GM12878 (cell line): ENCODE data around the gene PTPN2. TPM values are rescaled to one million over a fixed set of nuclear protein-coding genes. Genes with fewer than 3 reads are reported as not detected.

Experiments used
- ATAC-seq: fragments of 200-7000 bp; cut with Tn5 transposase; 3 replicates; pipeline ENCODE4 v1.9.1; 2020; ENCODE audit warnings: mild to moderate bottlenecking, moderate library complexity
- BruUV-seq: library from RNA; stranded (reverse); fragments of 400-500 nt; replicated peaks from 2 replicates; lab custom pipeline; 2021; lab: Mats Ljungman, UMichigan
- CTCF ChIA-PET: fragments of 300-600 bp; sonication (Branson Sonifier 250); formaldehyde crosslinking; extraction: SDS; loops from one replicate; lab custom pipeline; 2021; ENCODE audit warnings: inconsistent platforms; lab: Yijun Ruan, JAX
- POLR2A ChIA-PET: fragments of 350-600 bp; formaldehyde crosslinking; extraction: SDS; loops from one replicate; lab custom pipeline; 2021; ENCODE audit warnings: inconsistent platforms; lab: Charles Lee
- RAD21 ChIA-PET: fragments of 300-600 bp; sonication (Branson Sonifier 250); formaldehyde crosslinking; loops from one replicate; lab custom pipeline; 2023; ENCODE audit warnings: antibody characterized with exemption; ENCODE audit not compliant: unreplicated experiment; lab: Charles Lee
- SMC1A ChIA-PET: fragments of 300-600 bp; sonication (Branson Sonifier 250); formaldehyde crosslinking; loops from one replicate; lab custom pipeline; 2023; ENCODE audit not compliant: unreplicated experiment, uncharacterized antibody; lab: Charles Lee
- DNase-seq: peaks from one replicate; pipeline ENCODE4 v3.0.0-alpha.2; 2011; ENCODE audit warnings: low read depth, low spot score
- FAIRE-seq: peaks from 3 replicates; lab custom pipeline; 2011; peaks lifted over from hg19 to GRCh38; lab: Jason Lieb, UNC
- H2AFZ ChIP-seq: 2 replicates; pipeline ENCODE4 v1.6.0; 2011; ENCODE audit warnings: low read depth, low read length, control low read depth; ENCODE audit not compliant: control insufficient read depth
- H3K27ac ChIP-seq: 2 replicates; pipeline ENCODE4 v1.5.1; 2011; ENCODE audit warnings: control low read depth; ENCODE audit not compliant: control insufficient read depth, insufficient read depth
- H3K27me3 ChIP-seq, 2 experiments: replicated peaks in 1 of 2; 2 replicates each; pipeline versions ENCODE4 v1.6.0 to v1.6.1; 2011; ENCODE audit warnings: low read length in 1 of 2; ENCODE audit not compliant: control insufficient read depth in 2 of 2, insufficient read depth in 2 of 2
- H3K36me3 ChIP-seq, 2 experiments: 2 replicates each; pipeline ENCODE4 v1.5.1; 2011; ENCODE audit warnings: low read length in 1 of 2; ENCODE audit not compliant: control insufficient read depth in 2 of 2, insufficient read depth in 2 of 2
- H3K4me1 ChIP-seq: 2 replicates; pipeline ENCODE4 v1.6.1; 2011; ENCODE audit warnings: mild to moderate bottlenecking, low read length, moderate library complexity, mixed read lengths; ENCODE audit not compliant: control insufficient read depth, insufficient read depth
- H3K4me2 ChIP-seq: 2 replicates; pipeline ENCODE4 v1.6.0; 2011; ENCODE audit warnings: control low read depth; ENCODE audit not compliant: control insufficient read depth, insufficient read depth
- H3K4me3 ChIP-seq: fragments of 200-600 bp; sonication (generic); 2 replicates; pipeline ENCODE4 v1.5.1; 2016
- H3K79me2 ChIP-seq: 2 replicates; pipeline ENCODE4 v1.6.0; 2011; ENCODE audit warnings: low read length; ENCODE audit not compliant: control insufficient read depth, insufficient read depth
- H3K9ac ChIP-seq: 2 replicates; pipeline ENCODE4 v1.8.0; 2011; ENCODE audit warnings: low read length, control low read depth, mixed read lengths; ENCODE audit not compliant: control insufficient read depth, insufficient read depth
- H3K9me3 ChIP-seq: replicated peaks from 3 replicates; pipeline ENCODE4 v1.5.1; 2011; ENCODE audit warnings: mild to moderate bottlenecking, low read length; ENCODE audit not compliant: control insufficient read depth, insufficient read depth
- H4K20me1 ChIP-seq: 2 replicates; pipeline ENCODE4 v1.6.0; 2011; ENCODE audit not compliant: control insufficient read depth, insufficient read depth
- ESRRA ChIP-seq: IDR thresholded peaks from 2 replicates; pipeline ENCODE4 v1.6.1; 2012; ENCODE audit warnings: mild to moderate bottlenecking, low read length, improper control_type of control experiment
- ETV6 ChIP-seq, 2 experiments: fragments of 450-650 bp in 1 of 2; IDR thresholded peaks in 1 of 2; conservative IDR thresholded peaks in 1 of 2; 2 replicates each; pipeline ENCODE4 v1.6.1; 2014; ENCODE audit warnings: antibody characterized with exemption in 1 of 2, borderline replicate concordance in 1 of 2, low read depth in 1 of 2, mild to moderate bottlenecking in 1 of 2, moderate library complexity in 1 of 2
- MEF2A ChIP-seq: IDR thresholded peaks from 2 replicates; pipeline ENCODE4 v1.6.1; 2011; ENCODE audit warnings: low read depth, mild to moderate bottlenecking, low read length, moderate library complexity; ENCODE audit not compliant: insufficient read depth
- MEF2B ChIP-seq: fragments of 450-650 bp; IDR thresholded peaks from 2 replicates; pipeline ENCODE4 v1.6.1; 2018; ENCODE audit warnings: mild to moderate bottlenecking, moderate library complexity; ENCODE audit not compliant: partially characterized antibody, poor library complexity, severe bottlenecking
- POLR2AphosphoS2 ChIP-seq: IDR thresholded peaks from 2 replicates; pipeline ENCODE4 v1.6.1; 2011; ENCODE audit warnings: low read depth, mild to moderate bottlenecking, low read length, improper control_type of control experiment, moderate library complexity
- RBBP5 ChIP-seq: fragments of 200-600 bp; sonication (generic); conservative IDR thresholded peaks from 2 replicates; pipeline ENCODE4 v1.6.1; 2016
- RFX5 ChIP-seq: IDR thresholded peaks from 2 replicates; pipeline ENCODE4 v1.6.1; 2011; ENCODE audit warnings: low read depth, low read length, improper control_type of control experiment
- TAF1 ChIP-seq: IDR thresholded peaks from 2 replicates; pipeline ENCODE4 v1.6.1; 2011; ENCODE audit warnings: mild to moderate bottlenecking, low read depth, low read length, borderline replicate concordance
- ZNF24 ChIP-seq: fragments of 450-650 bp; IDR thresholded peaks from 2 replicates; pipeline ENCODE4 v1.6.1; 2017; ENCODE audit warnings: antibody characterized with exemption, mild to moderate bottlenecking
- WGBS: methylation state at CpG from one replicate; pipeline ENCODE4 v1.1.6; 2016; ENCODE audit warnings: low lambda C conversion rate; ENCODE audit not compliant: insufficient replicate concordance, insufficient coverage; ENCODE audit errors: missing lambda C conversion rate; 5-methylcytosine and 5-hydroxymethylcytosine counted together
- in situ Hi-C: fragments of 300-500 bp; cut with MboI; formaldehyde crosslinking; loops from 9 replicates; pipeline ENCODE4 v1.14.3; 2018; ENCODE audit warnings: mixed read lengths
- intact Hi-C: fragments of 100-400 bp; cut with micrococcal nuclease; formaldehyde crosslinking; loops from one replicate; pipeline ENCODE4 v1.14.2; 2022; ENCODE audit not compliant: unreplicated experiment
- polyA plus RNA-seq, 11 experiments: library from polyadenylated mRNA; depleted of rRNA in 4 of 11; unstranded in 6 of 11; stranded (reverse) in 5 of 11; fragments of >200 nt; fragmentation: Nextera tagmentation in 4 of 11; fragmentation: Illumina TruSeq in 1 of 11; extraction: Ambion mirVana in 4 of 11; extraction: Trizol in 1 of 11; gene quantifications; 1 replicate in 1 of 11; 2 replicates in 10 of 11; pipeline versions ENCODE4 v1.2.1 to v1.2.3, GENCODE V29; 2011 to 2016; ENCODE audit warnings: inconsistent platforms in 2 of 11, missing spikeins in 2 of 11, low read depth in 1 of 11
- total RNA-seq, 4 experiments: library from RNA; depleted of rRNA in 3 of 4; stranded (reverse); fragments of >200 nt in 3 of 4; fragmentation: Illumina TruSeq in 1 of 4; extraction: Trizol in 1 of 4; gene quantifications; 2 replicates each; pipeline versions ENCODE4 v1.2.1 to v1.2.3, GENCODE V29; 2013 to 2021

The PTPN2 gene
- total and polyA plus RNA-seq, 10 of the 15 experiments (the other 5 are each of a cell fraction or from before 2014, with no cell fraction given), result 46.5 to 86.7 (median 64.6) TPM

DNA sequence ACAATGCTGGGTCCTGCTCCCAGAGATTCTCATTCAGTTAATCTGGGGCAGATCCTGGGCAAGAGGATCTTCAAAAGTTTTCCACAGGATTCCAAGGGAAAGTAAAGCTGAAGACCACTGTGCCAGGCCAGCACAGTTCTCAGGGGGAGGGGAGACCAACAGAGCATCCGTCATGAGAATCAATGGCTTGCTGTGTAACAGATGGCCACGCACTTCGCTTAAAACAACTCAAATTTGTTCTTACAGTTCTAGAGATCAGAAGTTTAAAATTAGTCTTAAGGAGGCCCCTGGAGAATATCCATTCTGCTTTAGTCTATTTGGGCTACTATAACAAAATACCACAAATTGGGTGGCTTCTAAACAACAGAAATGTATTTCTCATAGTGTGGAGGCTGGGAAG lies 46.3 kb upstream of the PTPN2 start (continued):
- TF ChIP-seq MEF2B, result no peak
- no peak for TF ChIP-seq RFX5
- no peak for TF ChIP-seq POLR2AphosphoS2
- TF ChIP-seq ZNF24, result no peak
- TF ChIP-seq MEF2A, result no peak

DNA sequence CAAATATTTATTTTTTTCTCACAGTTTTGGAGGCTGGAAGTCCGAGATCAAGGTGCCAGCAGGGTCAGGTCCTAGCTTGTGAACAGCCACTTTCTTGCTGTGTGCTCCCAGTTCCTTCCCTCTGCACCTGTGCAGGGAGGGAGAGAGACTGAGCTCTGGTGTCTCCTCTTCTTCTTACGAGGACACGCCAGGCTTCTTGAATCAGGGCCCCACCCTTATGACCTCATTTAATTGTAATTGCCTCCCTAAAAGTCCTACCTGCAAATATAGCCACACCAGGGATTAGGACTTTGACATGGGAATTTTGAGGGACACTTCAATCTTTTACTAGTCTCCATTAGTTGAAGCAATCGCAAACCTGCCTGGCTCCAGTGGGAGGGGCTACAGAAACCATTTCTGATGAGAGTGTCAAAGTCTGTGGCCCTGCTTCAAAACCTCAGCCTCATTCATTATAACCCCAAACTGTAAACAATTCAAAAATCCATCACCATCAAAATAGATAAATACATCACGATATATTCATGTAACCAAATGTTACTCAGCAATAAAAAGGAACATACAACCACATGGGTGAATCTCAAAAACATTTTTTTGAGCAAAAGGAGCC lies 45.5 kb upstream of the PTPN2 start:
- SMC1A ChIA-PET, result interaction anchor here (0.9 to 1.6 kb wide), 2 partner anchors 26 to 185 kb away, joined by 3 to 5 read pairs; no protein-coding TSS in a partner anchor
- Histone ChIP-seq H4K20me1 (no peaks in the 10 kb centered on the region), H3K36me3 (no peaks in the 10 kb centered on the region), H3K9ac (no peak overlapping the region), H3K27ac (no peak overlapping the region), H2AFZ (no peak overlapping the region), H3K4me1 (no peaks in the 10 kb centered on the region)
- intact Hi-C loops, result loop anchor here (5.0 to 10.0 kb wide), 2 partner anchors 395 to 537 kb away; no protein-coding TSS in a partner anchor
- FAIRE-seq (no peak), DNase-seq (no peak)
- in situ Hi-C loops, result loop anchor here (5.0 kb wide), 1 partner anchor 202 kb away; no protein-coding TSS in a partner anchor
- CTCF ChIA-PET, result interaction anchor here (1.0 kb wide), 1 partner anchor 203 kb away, joined by 3 read pairs; no protein-coding TSS in a partner anchor
- 45% methylated on average over 5 of the region's 5 CpGs for WGBS
- no TSS peak for BruUV-seq
- TF ChIP-seq RBBP5, result no peak
- no peak for TF ChIP-seq ESRRA
- no peak for TF ChIP-seq ETV6 (conservative IDR thresholded peaks at IDR 0.05 in 1 of 2, IDR thresholded peaks at IDR 0.05 in 1 of 2; ENCODE audit: borderline replicate concordance in 1 of 2, low read depth in 1 of 2)
- TF ChIP-seq TAF1, result no peak
- TF ChIP-seq, all 136 proteins: peak for 0
- RAD21 ChIA-PET, result interaction anchor here (0.5 kb wide), 1 partner anchor 35 kb away, joined by 4 read pairs; no protein-coding TSS in a partner anchor
- no peak for ATAC-seq
- POLR2A ChIA-PET, result no interaction called here
- Histone ChIP-seq H3K4me2 (no peak overlapping the region), H3K4me3 (no peak overlapping the region), H3K9me3 (no peaks in the 10 kb centered on the region), H3K79me2 (no peaks in the 10 kb centered on the region), H3K27me3 (no peaks in the 10 kb centered on the region; a peak in 2 of 4 replicates)
